GM19035 (cell line): Measurements from ENCODE around the gene TENT4B.
"Not testable (repeated sequence)": the region's sequence is repeated elsewhere in the genome, so short reads cannot be mapped to it uniquely, and the experiment has no call there.

Source experiments
- ATAC-seq: cut with Tn5 transposase; IDR thresholded peaks from one replicate; pipeline ENCODE4 v1.9.1; 2021; ENCODE audit not compliant: unreplicated experiment

Gene TENT4B

DNA sequence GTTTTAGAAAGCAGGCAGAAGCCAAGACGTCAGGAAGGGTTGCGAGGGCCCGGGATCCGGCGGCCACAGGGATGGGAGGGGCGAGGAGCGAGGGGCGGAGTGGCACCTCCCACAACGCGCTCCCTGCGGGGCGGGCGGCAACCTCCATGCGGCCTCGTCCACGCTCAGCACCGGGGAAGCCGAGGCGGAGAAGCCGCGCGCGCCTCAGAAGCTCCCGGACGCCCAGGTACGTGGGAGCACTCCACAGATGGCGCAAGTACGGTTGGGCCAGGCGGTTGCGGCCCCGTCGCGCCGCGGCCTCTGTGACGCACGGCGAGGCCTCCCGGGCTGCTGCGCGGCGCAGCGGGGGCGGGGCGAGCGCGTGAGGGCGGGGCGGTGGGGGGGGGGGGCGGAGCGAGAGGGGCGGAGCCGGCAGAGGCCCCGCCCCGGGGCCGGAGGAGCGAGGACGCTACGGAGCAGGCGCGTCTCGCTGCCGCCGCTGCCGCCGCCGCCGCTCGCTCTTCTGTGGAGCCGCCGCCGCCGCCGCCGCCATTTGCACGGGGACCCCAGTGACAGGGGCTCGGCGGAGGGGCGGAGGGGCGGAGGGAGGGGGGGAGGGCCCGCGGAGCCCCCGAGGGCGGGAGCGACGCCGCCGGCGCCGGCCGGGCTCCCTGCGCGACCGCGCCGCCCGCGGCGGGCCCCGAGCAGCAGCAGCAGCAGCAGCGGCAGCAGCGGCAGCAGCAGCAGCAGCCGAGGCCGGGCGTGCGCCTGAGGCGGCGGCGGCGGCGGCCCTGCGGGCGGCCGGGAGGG, at the start of gene TENT4B:
Gene TENT4B (plus strand): TSS at position 500 of the 789 bp plus-strand sequence. CDS start 316 bp downstream, outside the sequence.
- peak; percentile 75 for ATAC-seq

DNA sequence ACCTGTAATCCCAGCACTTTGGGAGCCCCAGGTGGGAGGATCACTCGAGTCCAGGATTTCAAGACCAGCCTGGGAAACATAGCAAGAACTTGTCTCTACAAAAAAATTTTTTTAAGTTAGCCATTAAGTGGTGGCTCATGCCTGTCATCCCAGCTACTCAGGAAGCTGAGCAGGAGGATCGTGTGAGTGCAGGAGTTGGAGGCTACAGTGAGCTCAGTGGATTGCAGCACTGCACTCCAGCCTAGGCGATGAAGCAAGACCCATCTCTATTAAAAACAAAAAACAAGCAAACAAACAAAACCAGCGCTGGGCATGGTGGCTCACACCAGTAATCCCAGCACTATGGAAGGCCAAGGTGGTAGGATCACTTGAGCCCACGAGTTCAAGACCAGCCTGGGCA, 49.3 kb upstream of the TENT4B start:
- ATAC-seq, result no peak

DNA sequence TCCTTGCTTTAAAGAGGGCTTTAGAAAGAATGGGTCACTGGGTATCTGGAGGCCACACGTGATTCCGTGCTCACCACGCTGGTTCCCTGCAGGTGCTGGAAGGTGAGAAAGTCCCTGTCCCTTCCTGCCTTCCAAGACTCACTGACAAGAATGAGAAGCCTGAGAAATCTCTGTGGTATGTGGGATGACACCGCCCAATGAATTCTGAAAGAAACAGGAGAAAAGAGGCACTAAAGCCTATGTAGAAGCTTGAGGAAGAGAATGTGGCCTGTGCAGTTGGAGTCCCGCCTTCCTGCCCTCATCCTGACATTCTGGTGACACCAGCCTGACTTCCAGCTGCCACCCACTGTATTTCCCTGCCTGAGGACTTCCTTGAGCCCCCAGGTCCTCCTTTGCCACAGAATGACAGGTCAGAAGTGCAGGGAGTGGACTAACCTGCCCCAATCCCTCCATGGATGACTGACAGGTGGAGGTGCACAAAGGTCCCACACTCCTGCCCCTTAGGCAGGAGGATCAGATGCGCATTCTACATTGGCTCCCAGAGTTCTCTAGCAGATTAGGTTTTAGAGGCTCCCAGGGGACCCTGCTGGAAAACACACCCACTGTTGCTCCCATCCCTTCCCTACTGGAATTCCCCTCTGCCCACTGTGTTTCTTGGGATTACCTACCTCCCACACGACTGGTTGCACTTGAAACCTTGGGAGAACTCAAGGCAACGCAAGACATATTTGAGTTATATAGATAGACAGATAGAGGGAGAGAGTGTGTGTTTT, 38.6 kb upstream of the TENT4B start:
- no peak for ATAC-seq

DNA sequence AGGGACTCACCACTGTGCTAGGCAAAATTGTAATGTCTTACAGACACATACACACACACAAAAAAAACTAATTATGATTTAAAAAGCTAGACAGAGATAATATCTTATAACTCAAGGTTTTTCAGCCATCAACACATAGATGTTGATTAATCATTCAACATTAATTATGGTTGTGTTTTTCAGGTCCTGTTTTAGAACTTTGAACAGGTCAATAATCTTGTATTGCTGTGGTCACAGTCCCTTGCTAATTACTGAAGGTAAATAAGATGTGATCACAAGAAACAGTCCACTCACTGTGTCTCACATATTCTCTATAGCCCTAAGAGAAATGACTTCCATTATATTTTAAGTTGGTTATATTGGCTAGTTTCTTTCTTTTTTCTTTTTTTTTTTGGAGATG, 32.4 kb upstream of the TENT4B start:
- ATAC-seq, result no peak

GRCh38 chr16:50121278-50121677, 31.8 kb upstream of the TENT4B start:
- ATAC-seq, result no peak

GRCh38 chr16:50121721-50122445, 31.2 kb upstream of the TENT4B start:
- peak; percentile 68 for ATAC-seq

GRCh38 chr16:50123417-50123816, 29.7 kb upstream of the TENT4B start:
- ATAC-seq, result no peak

GRCh38 chr16:50124769-50125168, 28.3 kb upstream of the TENT4B start:
- no peak for ATAC-seq

DNA sequence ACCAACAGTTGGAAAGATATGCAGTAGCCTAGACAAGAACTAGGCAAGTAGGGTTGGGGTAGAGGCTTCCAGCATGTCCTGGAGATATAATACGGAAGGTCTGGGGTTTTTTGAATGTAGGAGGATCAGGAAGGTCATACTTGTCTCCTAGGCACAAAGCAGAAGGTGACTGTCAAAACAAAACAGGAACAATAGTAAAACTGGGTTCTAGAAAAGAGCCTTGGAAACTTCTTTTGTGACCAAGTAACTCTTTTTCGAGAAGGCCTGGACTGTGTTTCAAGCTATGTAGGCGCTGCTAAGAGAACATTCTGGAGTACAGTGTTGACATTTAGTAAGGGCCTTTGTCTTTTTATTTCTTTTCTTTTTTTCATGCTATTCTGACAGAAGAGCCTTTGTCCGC, 26.9 kb upstream of the TENT4B start:
- no peak for ATAC-seq

GRCh38 chr16:50132571-50132970, 20.5 kb upstream of the TENT4B start:
- not testable (repeated sequence) for ATAC-seq

- ATAC-seq, result no peak
Observed at GRCh38 chr16:50133214-50133613, 19.9 kb upstream of the TENT4B start.

DNA sequence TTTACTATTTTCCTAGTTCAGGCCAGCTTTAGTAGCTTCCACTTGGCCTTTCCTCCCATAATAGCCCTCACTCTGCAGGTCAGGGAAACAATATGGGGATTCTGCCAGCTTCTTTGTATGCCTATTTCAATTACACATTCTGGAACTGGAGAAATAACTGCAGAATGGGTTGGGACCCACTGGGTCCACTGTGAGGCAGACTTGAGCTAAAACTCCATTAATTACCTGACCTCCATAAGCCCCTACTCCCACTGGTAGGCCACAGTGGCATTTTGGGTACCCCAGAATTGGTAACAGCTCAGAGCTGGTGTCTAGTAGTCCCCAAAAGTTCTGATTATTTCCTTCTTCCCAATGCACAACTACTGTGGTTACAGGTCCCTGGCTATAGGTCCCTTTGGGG, 16.7 kb upstream of the TENT4B start:
- ATAC-seq, result no peak

GRCh38 chr16:50137268-50137667, 15.8 kb upstream of the TENT4B start:
- ATAC-seq, result no peak

GRCh38 chr16:50139580-50139979, 13.5 kb upstream of the TENT4B start:
- ATAC-seq, result no peak

DNA sequence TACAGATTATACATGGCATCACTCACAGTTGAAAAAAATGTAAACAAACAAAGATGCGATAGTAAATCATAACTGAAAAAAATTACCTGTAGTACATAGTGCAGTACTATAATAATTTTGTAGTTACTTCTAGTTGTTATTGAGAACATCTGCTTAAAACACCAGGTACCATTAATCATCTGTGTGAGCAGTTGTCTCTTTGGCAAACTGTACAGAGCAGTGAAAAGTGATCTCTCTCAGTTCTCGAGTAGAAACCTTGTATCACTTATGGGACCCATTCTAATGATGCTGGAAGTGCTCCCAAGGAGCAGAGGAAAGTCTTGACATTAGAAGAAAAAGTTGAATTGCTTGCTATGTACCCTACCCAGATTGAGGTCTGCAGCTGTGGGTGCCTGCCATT, 8.9 kb upstream of the TENT4B start:
- no peak for ATAC-seq

GRCh38 chr16:50146479-50147435, 6.3 kb upstream of the TENT4B start:
- ATAC-seq, result no peak

- ATAC-seq, result no peak
Observed at GRCh38 chr16:50151322-50151721, 1.8 kb upstream of the TENT4B start.

DNA sequence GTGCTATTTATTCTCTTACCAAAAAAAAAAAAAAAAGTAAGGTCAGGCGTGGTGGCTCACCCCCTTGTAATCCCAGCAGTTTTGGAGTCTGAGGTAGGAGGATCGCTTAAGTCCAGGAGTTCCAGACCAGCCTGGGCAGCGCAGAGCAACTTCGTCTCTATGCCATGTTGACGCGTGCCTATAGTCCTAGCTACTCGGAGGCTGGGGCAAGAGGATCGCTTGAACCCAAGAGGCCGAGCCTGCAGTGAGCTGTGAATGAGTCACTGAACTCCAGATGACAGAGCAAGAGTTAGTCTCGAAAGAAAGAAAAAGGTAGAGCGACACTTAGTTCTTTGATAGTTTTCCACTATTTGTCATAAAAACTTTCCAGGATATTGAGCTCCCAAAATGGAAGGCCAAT, 1.4 kb upstream of the TENT4B start:
- ATAC-seq, result no peak

DNA sequence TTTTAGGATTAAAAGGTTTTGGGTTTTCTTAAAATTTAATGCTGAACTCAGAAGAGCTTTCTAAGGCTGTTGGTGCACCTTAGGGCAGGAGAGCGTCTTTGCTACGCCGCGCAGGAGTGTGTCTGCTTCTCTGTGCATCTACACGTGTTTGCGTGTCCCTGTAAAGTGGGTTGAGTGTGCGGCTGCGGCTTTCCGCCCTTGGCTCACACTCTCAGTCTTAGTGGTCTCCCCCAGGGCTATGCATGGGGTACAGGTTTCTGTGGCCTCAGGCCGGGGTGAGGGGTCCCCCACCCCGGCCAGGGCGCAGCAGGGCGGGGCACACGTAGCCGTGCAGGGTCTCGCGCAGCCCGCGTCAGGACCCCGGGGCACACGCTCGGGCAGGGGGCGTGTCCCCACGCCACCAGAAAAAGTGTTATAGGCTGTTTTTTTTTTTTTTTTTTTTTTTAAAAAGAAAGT, 727 bp upstream of the TENT4B start:
- ATAC-seq, result peak; percentile 53
